Measurements from ENCODE around the gene PHACTR1.

- no peak for TF ChIP-seq EZH2 (IDR thresholded peaks at IDR 0.05; ENCODE audit: borderline replicate concordance, low read length)
- TF ChIP-seq CTCF (IDR thresholded peaks at IDR 0.05; ENCODE audit: low read length) = peak; percentile 74
Observed at GRCh38 chr6:13278164-13278563, 561.6 kb downstream of the PHACTR1 start.

All from OCI-LY1 (cell line).